ENCODE measurements around the gene GPATCH8.
A peak's percentile ranks its signal among the peaks of the same experiment; 100 is the strongest.
"Not testable (repeated sequence)": the region's sequence is repeated elsewhere in the genome, so short reads cannot be mapped to it uniquely, and the experiment has no call there.

GPATCH8 gene

GRCh38 chr17:44503147-44504029 lies at the start of gene GPATCH8:
Gene GPATCH8 (minus strand): TSS chr17:44503406. CDS start chr17:44503370, 36 bp downstream.
- DNase-seq (ENCODE audit: low read depth in 2 of 2): peak; percentile 80 to 85

- DNase-seq (ENCODE audit: low read depth in 2 of 2): no peak
Measured at GRCh38 chr17:44552361-44552760, 49.2 kb upstream of the GPATCH8 start.

GRCh38 chr17:44549686-44550085 lies 46.5 kb upstream of the GPATCH8 start:
- DNase-seq (ENCODE audit: low read depth in 2 of 2): no peak

GRCh38 chr17:44548376-44549230 lies 45.4 kb upstream of the GPATCH8 start:
- no peak for DNase-seq (ENCODE audit: low read depth in 2 of 2)

GRCh38 chr17:44547625-44548267 lies 44.5 kb upstream of the GPATCH8 start:
- DNase-seq (ENCODE audit: low read depth in 2 of 2): no peak

- no peak for DNase-seq (ENCODE audit: low read depth in 2 of 2)
Measured at GRCh38 chr17:44546671-44547606, 43.7 kb upstream of the GPATCH8 start.

- no peak for DNase-seq (ENCODE audit: low read depth in 2 of 2)
Measured at GRCh38 chr17:44543905-44544523, 40.8 kb upstream of the GPATCH8 start.

GRCh38 chr17:44543213-44543904 lies 40.2 kb upstream of the GPATCH8 start:
- DNase-seq (ENCODE audit: low read depth in 2 of 2): no peak

- no peak for DNase-seq (ENCODE audit: low read depth in 2 of 2)
Measured at GRCh38 chr17:44541884-44542581, 38.8 kb upstream of the GPATCH8 start.

- DNase-seq (ENCODE audit: low read depth in 2 of 2): no peak
Measured at GRCh38 chr17:44540246-44541084, 37.3 kb upstream of the GPATCH8 start.

- no peak for DNase-seq (ENCODE audit: low read depth in 2 of 2)
Measured at GRCh38 chr17:44539673-44540072, 36.5 kb upstream of the GPATCH8 start.

- not testable (repeated sequence) for DNase-seq (ENCODE audit: low read depth in 2 of 2)
Measured at GRCh38 chr17:44537922-44538321, 34.7 kb upstream of the GPATCH8 start.

GRCh38 chr17:44536090-44536953 lies 33.1 kb upstream of the GPATCH8 start:
- no peak for DNase-seq (ENCODE audit: low read depth in 2 of 2)

- DNase-seq (ENCODE audit: low read depth in 2 of 2): peak; percentile 70 to 81
Measured at GRCh38 chr17:44533533-44534246, 30.5 kb upstream of the GPATCH8 start.

- DNase-seq (ENCODE audit: low read depth in 2 of 2): no peak
Measured at GRCh38 chr17:44530896-44531418, 27.8 kb upstream of the GPATCH8 start.

GRCh38 chr17:44529864-44530263 lies 26.7 kb upstream of the GPATCH8 start:
- DNase-seq (ENCODE audit: low read depth in 2 of 2): no peak
